ENCODE data around the gene AGRN.
"Not testable (repeated sequence)": the region's sequence is repeated elsewhere in the genome, so short reads cannot be mapped to it uniquely, and the experiment has no call there.

Gene AGRN

DNA sequence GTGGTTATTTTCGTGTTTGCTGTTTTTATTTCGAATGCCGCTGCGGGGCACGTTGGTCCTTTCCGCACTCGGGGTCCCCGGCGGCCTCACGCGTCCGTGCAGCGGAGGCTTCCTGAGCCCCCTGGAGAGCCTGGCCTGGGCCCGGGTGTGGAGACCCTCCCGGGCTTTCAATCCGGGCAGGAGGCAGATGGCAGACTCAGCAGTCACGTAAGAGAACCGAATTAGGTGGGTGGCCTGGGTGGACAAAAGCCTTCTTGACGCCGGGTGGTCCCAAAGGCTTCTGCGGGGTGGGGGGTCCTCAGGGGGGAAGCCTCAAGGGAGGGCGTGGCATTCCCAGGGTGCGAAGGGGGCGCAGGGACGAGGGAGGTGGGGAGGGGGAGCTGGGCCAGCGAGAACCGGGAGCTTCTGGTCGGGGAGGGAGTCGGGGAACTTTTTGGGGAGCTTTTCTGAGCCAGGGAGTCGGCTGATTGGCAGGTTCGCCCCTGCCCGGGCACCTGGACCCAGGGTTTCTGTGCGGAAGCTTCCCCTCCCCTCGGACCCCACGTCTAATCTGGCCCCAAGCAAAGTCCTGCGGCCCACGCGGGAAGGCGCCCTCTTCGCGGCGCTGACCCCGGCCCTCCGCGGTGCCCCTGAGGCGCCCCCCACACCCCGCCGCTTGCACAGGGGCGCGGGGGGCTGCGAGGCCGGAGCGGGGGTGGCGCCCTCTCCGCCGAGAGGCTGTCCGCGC lies 18.7 kb upstream of the AGRN start:
- DNase-seq (ENCODE audit: low read depth) = no peak

- DNase-seq (ENCODE audit: low read depth) = no peak
Observed at GRCh38 chr1:1003618-1004419, 16.1 kb upstream of the AGRN start.

GRCh38 chr1:1004420-1004779 lies 15.5 kb upstream of the AGRN start:
- DNase-seq (ENCODE audit: low read depth) = no peak

DNA sequence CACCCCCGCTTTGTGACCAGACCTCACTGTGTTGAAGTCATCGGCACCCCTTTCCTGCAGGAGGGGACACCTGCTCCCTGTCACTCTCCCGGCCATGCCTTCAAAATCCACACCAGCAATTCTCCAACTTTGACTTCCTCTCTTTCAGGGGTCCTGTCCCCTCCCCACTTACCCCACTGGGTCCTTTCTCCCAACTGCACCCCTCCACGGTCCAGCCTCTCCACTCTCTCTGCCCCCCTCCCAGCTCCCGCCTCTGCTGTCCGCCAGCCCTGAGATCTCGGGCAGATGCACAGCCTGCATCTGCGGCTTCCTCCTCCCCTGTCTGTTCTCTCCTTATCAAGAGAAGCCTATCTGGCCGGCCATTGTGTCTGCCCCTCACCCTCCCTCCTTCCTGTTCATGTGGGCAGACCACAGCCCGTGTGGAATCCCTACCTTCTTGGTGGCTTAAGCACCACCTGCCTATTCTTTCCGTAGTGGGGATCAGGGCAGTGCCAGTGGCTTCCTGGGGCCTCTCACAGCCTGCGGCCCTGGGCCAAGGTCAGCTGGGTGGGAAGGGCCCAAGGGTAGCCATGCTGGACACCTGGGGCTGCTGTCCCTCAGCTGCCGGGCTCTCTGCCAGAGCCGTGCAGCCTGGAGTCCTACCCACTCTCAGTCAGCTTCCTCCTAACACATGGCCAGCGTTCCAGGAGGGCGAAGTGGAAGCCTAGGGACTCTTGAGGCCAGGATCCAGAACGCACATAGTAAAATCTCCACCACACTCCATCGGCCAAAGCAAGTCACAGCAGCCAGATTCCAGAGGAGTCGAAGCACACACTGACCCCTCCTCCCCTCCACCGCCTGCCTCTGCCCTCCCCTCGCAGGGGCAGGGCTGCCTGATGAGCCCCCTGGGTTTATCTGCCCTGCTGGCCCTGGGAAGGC lies 14.9 kb upstream of the AGRN start:
- no peak for DNase-seq (ENCODE audit: low read depth)

GRCh38 chr1:1005774-1006304 lies 14.1 kb upstream of the AGRN start:
- no peak for DNase-seq (ENCODE audit: low read depth)

- no peak for DNase-seq (ENCODE audit: low read depth)
Observed at GRCh38 chr1:1006305-1007159, 13.4 kb upstream of the AGRN start.

GRCh38 chr1:1010131-1010530 lies 9.8 kb upstream of the AGRN start:
- DNase-seq (ENCODE audit: low read depth) = not testable (repeated sequence)

DNA sequence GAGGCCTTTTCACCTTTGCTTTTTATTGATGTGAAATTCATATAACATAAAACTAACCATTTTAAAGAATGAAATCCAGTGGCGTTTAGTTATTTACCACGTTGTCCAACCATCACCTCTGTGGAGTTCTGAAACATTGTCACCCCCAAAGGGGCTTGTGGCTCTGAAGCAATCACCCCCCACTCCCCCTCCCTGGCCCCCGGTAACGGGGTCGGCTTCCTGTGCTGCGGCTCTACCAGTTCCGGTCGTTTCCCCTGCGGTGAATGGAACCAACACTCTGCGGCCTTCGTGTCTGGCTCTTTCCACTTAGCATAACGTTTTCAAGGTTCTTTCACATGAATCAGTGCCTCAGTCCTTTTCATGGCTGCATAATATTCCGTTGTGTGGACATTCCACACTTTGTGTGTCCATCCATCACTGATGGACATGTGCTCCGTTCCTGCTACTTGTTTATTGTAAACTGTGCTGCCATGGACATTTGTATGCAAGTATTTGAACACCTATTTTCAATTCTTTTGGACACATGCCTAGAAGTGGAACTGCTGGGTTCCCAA lies 8.4 kb upstream of the AGRN start:
- DNase-seq (ENCODE audit: low read depth) = no peak

- not testable (repeated sequence) for DNase-seq (ENCODE audit: low read depth)
Observed at GRCh38 chr1:1012736-1013104, 7.2 kb upstream of the AGRN start.

- DNase-seq (ENCODE audit: low read depth) = peak; percentile 55
Observed at GRCh38 chr1:1013105-1013921, 6.6 kb upstream of the AGRN start, which contains the start of gene ISG15. Gene ISG15 (plus strand): TSS chr1:1013497. CDS start chr1:1013574, 77 bp downstream.

GRCh38 chr1:1013922-1014648 lies 5.8 kb upstream of the AGRN start:
- DNase-seq (ENCODE audit: low read depth) = no peak

- DNase-seq (ENCODE audit: low read depth) = no peak
Observed at GRCh38 chr1:1014799-1015681, 4.9 kb upstream of the AGRN start.

- not testable (repeated sequence) for DNase-seq (ENCODE audit: low read depth)
Observed at GRCh38 chr1:1017397-1018320, 2.3 kb upstream of the AGRN start.

DNA sequence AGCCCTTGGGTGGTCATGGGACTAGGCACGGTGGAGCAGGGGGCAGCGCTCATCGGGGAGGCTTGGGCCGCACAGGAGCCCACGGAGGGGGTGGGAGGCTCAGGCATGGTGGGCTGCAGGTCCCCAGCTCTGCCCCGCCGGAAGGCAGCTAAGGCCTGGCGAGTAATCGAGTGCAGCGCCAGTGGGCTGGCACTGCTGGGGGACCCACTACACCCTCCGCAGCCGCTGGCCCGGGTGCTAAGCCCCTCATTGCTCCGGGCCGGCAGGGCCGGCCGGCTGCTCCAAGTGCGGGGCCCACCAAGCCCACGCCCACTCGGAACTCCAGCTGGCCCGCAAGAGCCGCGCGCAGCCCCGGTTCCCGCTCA lies 1.6 kb upstream of the AGRN start:
- not testable (repeated sequence) for DNase-seq (ENCODE audit: low read depth)

DNA sequence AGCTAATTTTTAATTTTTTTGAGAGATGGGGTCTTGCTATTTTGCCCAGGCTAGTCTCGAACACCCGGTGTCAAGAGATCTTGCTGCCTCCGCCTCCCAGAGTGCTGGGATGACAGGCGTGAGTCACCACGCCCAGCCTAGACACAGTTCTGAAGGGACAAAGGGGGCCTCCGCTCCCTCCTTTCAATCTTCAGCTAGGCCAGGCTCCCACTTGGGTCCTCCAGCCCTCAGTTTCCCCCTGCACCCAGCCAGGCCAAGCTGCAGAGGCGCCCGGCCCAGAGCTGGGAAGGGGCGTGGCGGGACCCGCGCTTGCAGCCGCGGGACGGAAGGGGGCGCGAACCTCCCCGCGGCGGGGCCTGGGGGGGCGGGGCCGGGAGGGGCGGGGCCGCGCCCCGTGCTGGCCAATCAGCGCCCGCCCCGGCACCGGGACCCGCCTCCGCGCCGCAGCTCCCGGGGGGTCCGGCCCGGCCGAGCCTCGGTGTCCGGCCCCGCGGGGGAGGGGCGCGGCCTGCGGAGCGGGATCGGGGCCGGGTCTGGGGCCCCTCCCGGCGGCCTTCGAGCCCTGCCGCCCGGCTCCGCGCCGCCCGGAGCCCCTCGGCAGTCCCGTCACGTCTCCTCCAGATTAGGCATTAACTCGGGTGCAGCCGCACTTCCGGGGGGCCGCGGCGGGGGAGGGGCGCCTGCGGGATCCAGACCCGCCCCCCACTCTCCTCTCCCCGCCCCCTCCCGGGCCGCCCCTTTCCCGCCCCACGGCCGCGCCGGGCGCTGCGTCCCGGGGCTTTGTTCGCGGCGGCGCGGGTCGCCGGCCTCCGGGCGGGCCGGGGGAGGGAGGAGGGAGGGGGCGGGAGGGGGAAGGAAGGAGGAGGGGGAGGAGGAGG lies 559 bp upstream of the AGRN start:
- no peak for DNase-seq (ENCODE audit: low read depth)

- DNase-seq (ENCODE audit: low read depth) = no peak
Observed at GRCh38 chr1:1020415-1021009, 592 bp downstream of the AGRN start.
